H9 (cell line): ENCODE results near the gene IL16. TPM values are rescaled to one million over a fixed set of nuclear protein-coding genes. Genes with fewer than 3 reads are reported as not detected.

ENCODE experiments used
- DNase-seq: peaks from one replicate; pipeline ENCODE4 v3.0.0-alpha.2; 2017
- H2AFZ ChIP-seq: one replicate; pipeline ENCODE4 v1.6.1; 2013; ENCODE audit warnings: mild to moderate bottlenecking, low read length, control low read depth, moderate library complexity
- H2AK5ac ChIP-seq: 2 replicates; pipeline ENCODE4 v1.6.1; 2013; ENCODE audit warnings: low read length, control low read depth, mixed read lengths; ENCODE audit not compliant: insufficient read length
- H2BK120ac ChIP-seq: one replicate; pipeline ENCODE4 v1.6.1; 2013; ENCODE audit warnings: low read depth, mild to moderate bottlenecking, low read length, control low read depth, inconsistent platforms; ENCODE audit not compliant: poor library complexity, severe bottlenecking
- H2BK12ac ChIP-seq: 2 replicates; pipeline ENCODE4 v1.6.1; 2013; ENCODE audit warnings: low read length, control low read depth, mixed read lengths, low read depth; ENCODE audit not compliant: insufficient read length
- H2BK15ac ChIP-seq: 2 replicates; pipeline ENCODE4 v1.6.1; 2013; ENCODE audit warnings: low read depth, low read length, control low read depth
- H2BK20ac ChIP-seq: one replicate; pipeline ENCODE4 v1.6.1; 2013; ENCODE audit warnings: low read depth, mild to moderate bottlenecking, low read length, control low read depth, inconsistent platforms; ENCODE audit not compliant: poor library complexity, severe bottlenecking
- H2BK5ac ChIP-seq: 2 replicates; pipeline ENCODE4 v1.6.1; 2013; ENCODE audit warnings: low read length, control low read depth, mixed read lengths; ENCODE audit not compliant: insufficient read length
- H3K14ac ChIP-seq: 2 replicates; pipeline ENCODE4 v1.6.1; 2013; ENCODE audit warnings: low read length, control low read depth; ENCODE audit not compliant: insufficient read depth
- H3K18ac ChIP-seq: 2 replicates; pipeline ENCODE4 v1.6.1; 2013; ENCODE audit warnings: low read depth, mild to moderate bottlenecking, mixed read lengths, low read length, control low read depth; ENCODE audit not compliant: insufficient read length
- H3K23ac ChIP-seq: 2 replicates; pipeline ENCODE4 v1.6.1; 2013; ENCODE audit warnings: low read length, control low read depth, mixed read lengths, low read depth; ENCODE audit not compliant: insufficient read length
- H3K23me2 ChIP-seq: 2 replicates; pipeline ENCODE4 v1.6.1; 2013; ENCODE audit warnings: low read depth, mild to moderate bottlenecking, mixed read lengths, low read length, control low read depth; ENCODE audit not compliant: insufficient read length, poor library complexity, severe bottlenecking
- H3K27ac ChIP-seq: 2 replicates; pipeline ENCODE4 v1.5.1; 2013; ENCODE audit warnings: low read length, control low read depth, mixed read lengths, low read depth; ENCODE audit not compliant: insufficient read length
- H3K27me3 ChIP-seq: 2 replicates; pipeline ENCODE4 v1.6.1; 2013; ENCODE audit warnings: low read length, control low read depth, inconsistent platforms; ENCODE audit not compliant: insufficient read depth
- H3K4ac ChIP-seq: 2 replicates; pipeline ENCODE4 v1.6.1; 2013; ENCODE audit warnings: low read depth, mild to moderate bottlenecking, control low read depth, inconsistent platforms, low read length, moderate library complexity
- H3K4me1 ChIP-seq: 2 replicates; pipeline ENCODE4 v1.6.1; 2013; ENCODE audit warnings: low read length, control low read depth, inconsistent platforms; ENCODE audit not compliant: insufficient read depth
- H3K4me2 ChIP-seq: 2 replicates; pipeline ENCODE4 v1.6.1; 2013; ENCODE audit warnings: low read length, control low read depth, mixed read lengths; ENCODE audit not compliant: insufficient read length, insufficient read depth
- H3K56ac ChIP-seq: 2 replicates; pipeline ENCODE4 v1.6.1; 2013; ENCODE audit warnings: low read depth, mild to moderate bottlenecking, mixed read lengths, low read length, control low read depth; ENCODE audit not compliant: insufficient read length
- H3K79me1 ChIP-seq: 2 replicates; pipeline ENCODE4 v1.6.1; 2013; ENCODE audit warnings: low read depth, mild to moderate bottlenecking, moderate library complexity, low read length, control low read depth, inconsistent platforms; ENCODE audit not compliant: insufficient read depth, poor library complexity, severe bottlenecking
- H3K79me2 ChIP-seq: 2 replicates; pipeline ENCODE4 v1.6.1; 2013; ENCODE audit warnings: low read length, control low read depth, inconsistent platforms; ENCODE audit not compliant: insufficient read depth
- H3K9ac ChIP-seq: 2 replicates; pipeline ENCODE4 v1.6.1; 2013; ENCODE audit warnings: low read length, control low read depth, mixed read lengths; ENCODE audit not compliant: insufficient read length; ENCODE audit errors: extremely low read depth
- H3K9me3 ChIP-seq: one replicate; pipeline ENCODE4 v1.6.1; 2013; ENCODE audit warnings: low read depth, low read length, inconsistent platforms; ENCODE audit not compliant: control insufficient read depth
- H3T11ph ChIP-seq: one replicate; pipeline ENCODE4 v1.6.1; 2013; ENCODE audit warnings: mild to moderate bottlenecking, low read length, control low read depth, inconsistent platforms
- H4K20me1 ChIP-seq: one replicate; pipeline ENCODE4 v1.6.1; 2013; ENCODE audit not compliant: control insufficient read depth, insufficient read length, insufficient read depth
- H4K5ac ChIP-seq: 2 replicates; pipeline ENCODE4 v1.6.1; 2013; ENCODE audit warnings: low read depth, mild to moderate bottlenecking, mixed read lengths, low read length, control low read depth; ENCODE audit not compliant: insufficient read length
- H4K8ac ChIP-seq: replicated peaks from 2 replicates; pipeline ENCODE4 v1.6.1; 2013; ENCODE audit warnings: low read length, control low read depth, mixed read lengths, low read depth; ENCODE audit not compliant: insufficient read length
- H4K91ac ChIP-seq: 2 replicates; pipeline ENCODE4 v1.6.1; 2013; ENCODE audit warnings: low read depth, mild to moderate bottlenecking, moderate library complexity, mixed read lengths, low read length, control low read depth; ENCODE audit not compliant: insufficient read length
- H3K27ac Mint-ChIP-seq, 3 experiments: 2 replicates in 2 of 3; 3 replicates in 1 of 3; pipeline ENCODE4 v1.8.0; 2020 to 2021; ENCODE audit warnings: mixed read lengths in 3 of 3, mild to moderate bottlenecking in 1 of 3, moderate library complexity in 1 of 3
- H3K27me3 Mint-ChIP-seq: 2 replicates; pipeline ENCODE4 v1.8.0; 2021; ENCODE audit warnings: low read depth, mild to moderate bottlenecking, moderate library complexity, mixed read lengths
- H3K36me3 Mint-ChIP-seq, 3 experiments: 2 replicates in 2 of 3; 3 replicates in 1 of 3; pipeline ENCODE4 v1.8.0; 2020 to 2021; ENCODE audit warnings: low read depth in 3 of 3, mixed read lengths in 3 of 3; ENCODE audit not compliant: insufficient read depth in 1 of 3
- H3K4me1 Mint-ChIP-seq, 2 experiments: 2 replicates each; pipeline ENCODE4 v1.8.0; 2020; ENCODE audit warnings: mixed read lengths in 2 of 2
- H3K4me3 Mint-ChIP-seq, 2 experiments: 2 replicates in 1 of 2; 3 replicates in 1 of 2; pipeline ENCODE4 v1.8.0; 2020 to 2021; ENCODE audit warnings: mild to moderate bottlenecking in 2 of 2, mixed read lengths in 2 of 2, moderate library complexity in 1 of 2
- H3K9me3 Mint-ChIP-seq, 2 experiments: 2 replicates in 1 of 2; 3 replicates in 1 of 2; pipeline ENCODE4 v1.8.0; 2020; ENCODE audit warnings: mild to moderate bottlenecking in 2 of 2, mixed read lengths in 2 of 2, moderate library complexity in 1 of 2
- CTCF ChIP-seq: fragments of 200-600 bp; sonication (generic); conservative IDR thresholded peaks from 3 replicates; pipeline ENCODE4 v1.8.0; 2021; ENCODE audit warnings: antibody characterized with exemption, mild to moderate bottlenecking
- WGBS: extraction: QIAGEN DNeasy Blood & Tissue Kit; methylation state at CpG from one replicate; pipeline ENCODE4 v1.1.7; 2013; ENCODE audit warnings: missing lambda C conversion rate, low lambda C conversion rate, mixed read lengths; ENCODE audit not compliant: insufficient read length; ENCODE audit errors: extremely low coverage; 5-methylcytosine and 5-hydroxymethylcytosine counted together
- total RNA-seq: library from RNA; stranded (reverse); gene quantifications from 2 replicates; pipeline ENCODE4 v1.2.1, GENCODE V29; 2021

Gene IL16
- total RNA-seq, 1 experiment from 2014 or later: 0.28 TPM

DNA sequence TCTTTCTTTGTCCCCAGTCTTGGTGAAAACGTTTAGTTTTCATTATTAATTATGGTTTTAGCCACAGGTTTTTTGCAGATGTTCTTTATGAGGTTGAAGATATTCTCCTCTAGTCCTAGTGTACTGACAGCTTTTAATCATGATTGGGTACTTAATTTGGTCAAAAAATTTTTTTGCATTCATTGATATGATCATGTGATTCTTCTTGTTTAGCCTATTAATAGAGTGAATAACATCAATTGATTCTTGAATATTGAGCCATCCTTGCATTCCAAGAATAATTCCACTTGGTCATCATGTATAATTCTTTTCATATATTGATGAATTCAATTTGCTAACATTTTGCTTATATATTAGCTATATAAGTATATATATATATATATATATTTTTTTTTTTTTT lies 46.1 kb downstream of the IL16 start:
- Histone ChIP-seq H2AK5ac (no peak overlapping the region), H3K27ac (no peak overlapping the region), H3K14ac (no peak overlapping the region), H2BK20ac (no peak overlapping the region), H3K9me3 (no peaks in the 10 kb centered on the region), H3K18ac (no peak overlapping the region), H2BK120ac (no peak overlapping the region), H4K20me1 (no peaks in the 10 kb centered on the region), H3K79me2 (no peaks in the 10 kb centered on the region), H3K4me2 (no peak overlapping the region), H2BK12ac (no peak overlapping the region), H3K23me2 (no peaks in the 10 kb centered on the region), H3T11ph (no peak overlapping the region), H2AFZ (no peak overlapping the region), H3K9ac (no peak overlapping the region), H2BK15ac (no peak overlapping the region), H4K8ac (no peak overlapping the region), H4K5ac (no peak overlapping the region), H3K56ac (no peak overlapping the region), H2BK5ac (no peak overlapping the region), H3K27me3 (no peaks in the 10 kb centered on the region), H3K4me1 (no peaks in the 10 kb centered on the region), H4K91ac (no peak overlapping the region), H3K79me1 (no peaks in the 10 kb centered on the region), H3K23ac (no peak overlapping the region), H3K4ac (no peak overlapping the region)
- TF ChIP-seq CTCF: no peak
- Mint-ChIP-seq H3K9me3 (peaks cover 3 to 15% of the 10 kb centered on the region in 2 experiments; a peak in 4 of 5 replicates), H3K27me3 (no peaks in the 10 kb centered on the region; the same call in none of the 2 replicates), H3K4me1 (no peaks in the 10 kb centered on the region), H3K4me3 (no peak overlapping the region), H3K36me3 (no peaks in the 10 kb centered on the region), H3K27ac (no peak overlapping the region)
- no CpG with 5 or more reads among the region's 1 CpG for WGBS
- DNase-seq: no peak
